Glutamatergic neuron (in vitro differentiated cells): ENCODE measurements around the gene MLYCD. TPM values are rescaled to one million over a fixed set of nuclear protein-coding genes. Genes with fewer than 3 reads are reported as not detected.

Source experiments
- DNase-seq: peaks from one replicate; pipeline ENCODE4 v3.0.0; 2022
- H3K27ac Mint-ChIP-seq: one replicate; pipeline ENCODE4 v1.8.0; 2020; ENCODE audit warnings: mild to moderate bottlenecking, mixed read lengths, inconsistent platforms; ENCODE audit not compliant: unreplicated experiment
- H3K27me3 Mint-ChIP-seq: one replicate; pipeline ENCODE4 v1.8.0; 2020; ENCODE audit warnings: mild to moderate bottlenecking, moderate library complexity, mixed read lengths, inconsistent platforms; ENCODE audit not compliant: unreplicated experiment
- H3K36me3 Mint-ChIP-seq: one replicate; pipeline ENCODE4 v1.8.0; 2020; ENCODE audit warnings: mild to moderate bottlenecking, mixed read lengths, inconsistent platforms; ENCODE audit not compliant: unreplicated experiment
- H3K4me1 Mint-ChIP-seq: one replicate; pipeline ENCODE4 v1.8.0; 2020; ENCODE audit warnings: mild to moderate bottlenecking, low read depth, mixed read lengths, inconsistent platforms; ENCODE audit not compliant: unreplicated experiment
- H3K4me3 Mint-ChIP-seq: one replicate; pipeline ENCODE4 v1.8.0; 2020; ENCODE audit warnings: mild to moderate bottlenecking, mixed read lengths, inconsistent platforms; ENCODE audit not compliant: unreplicated experiment
- H3K9me3 Mint-ChIP-seq: one replicate; pipeline ENCODE4 v1.8.0; 2020; ENCODE audit warnings: mild to moderate bottlenecking, moderate library complexity, mixed read lengths, inconsistent platforms; ENCODE audit not compliant: unreplicated experiment
- CTCF ChIP-seq: fragments of 200-600 bp; sonication (generic); IDR thresholded peaks from one replicate; pipeline ENCODE4 v1.5.0; 2021; ENCODE audit not compliant: partially characterized antibody, unreplicated experiment
- total RNA-seq: library from RNA; stranded (reverse); fragmentation: NEBNext Ultra II Directional; extraction: Animal tissue kit (Norgen Biotek cat#: 25700); gene quantifications from one replicate; pipeline ENCODE4 v1.2.1, GENCODE V29; 2021; ENCODE audit not compliant: unreplicated experiment

Gene MLYCD
- total RNA-seq, 1 donor from 2014 or later, result 9.5 TPM

- Mint-ChIP-seq H3K4me1 (peaks cover 19% of the 10 kb centered on the region), H3K9me3 (peaks cover 13% of the 10 kb centered on the region), H3K27ac (no peak overlapping the region), H3K4me3 (no peak overlapping the region), H3K36me3 (no peaks in the 10 kb centered on the region), H3K27me3 (peaks cover 16% of the 10 kb centered on the region)
- no peak for TF ChIP-seq CTCF
- DNase-seq, result no peak
Observed at GRCh38 chr16:83942074-83942473, 43.2 kb downstream of the MLYCD start.

- Mint-ChIP-seq H3K27me3 (peaks cover 13% of the 10 kb centered on the region), H3K9me3 (peaks cover 8% of the 10 kb centered on the region), H3K27ac (no peak overlapping the region), H3K4me1 (peaks cover 19% of the 10 kb centered on the region), H3K4me3 (no peak overlapping the region), H3K36me3 (no peaks in the 10 kb centered on the region)
- no peak for DNase-seq
- TF ChIP-seq CTCF, result no peak
Observed at GRCh38 chr16:83942815-83943515, 44.0 kb downstream of the MLYCD start.

GRCh38 chr16:83943516-83944050, 44.7 kb downstream of the MLYCD start:
- no peak for DNase-seq
- TF ChIP-seq CTCF, result no peak
- Mint-ChIP-seq H3K27ac (no peak overlapping the region), H3K4me1 (peaks cover 19% of the 10 kb centered on the region), H3K27me3 (peaks cover 13% of the 10 kb centered on the region), H3K9me3 (peaks cover 8% of the 10 kb centered on the region), H3K4me3 (no peak overlapping the region), H3K36me3 (no peaks in the 10 kb centered on the region)

GRCh38 chr16:83945587-83945986, 46.7 kb downstream of the MLYCD start:
- Mint-ChIP-seq H3K4me1 (peaks cover 9% of the 10 kb centered on the region), H3K9me3 (peaks cover 5% of the 10 kb centered on the region), H3K27ac (no peak overlapping the region), H3K27me3 (peaks cover 9% of the 10 kb centered on the region), H3K4me3 (no peak overlapping the region), H3K36me3 (no peaks in the 10 kb centered on the region)
- DNase-seq, result no peak
- TF ChIP-seq CTCF, result no peak

- H3K27me3 Mint-ChIP-seq, result peaks cover 7% of the 10 kb centered on the region
- peaks cover 8% of the 10 kb centered on the region for H3K9me3 Mint-ChIP-seq
- peaks cover 3% of the 10 kb centered on the region for H3K36me3 Mint-ChIP-seq
- DNase-seq, result no peak
- no peak overlapping the region for H3K4me3 Mint-ChIP-seq
- H3K4me1 Mint-ChIP-seq, result peaks cover 5% of the 10 kb centered on the region
- no peak for TF ChIP-seq CTCF
- no peak overlapping the region for H3K27ac Mint-ChIP-seq
Observed at GRCh38 chr16:83946154-83946780, 47.4 kb downstream of the MLYCD start.
